Right lobe of liver (tissue), 6 donors: ENCODE measurements around the gene RIPK1. TPM values are rescaled to one million over a fixed set of nuclear protein-coding genes. Genes with fewer than 3 reads are reported as not detected.

ENCODE experiments used
- ATAC-seq, 4 donors: fragments of 200-7000 bp; cut with Tn5 transposase; one replicate each; pipeline ENCODE4 v1.9.1; 2020; ENCODE audit warnings: mild to moderate bottlenecking in 4 of 4, moderate library complexity in 4 of 4
- DNase-seq, 3 donors: peaks; one replicate each; pipeline ENCODE4 v3.0.0-alpha.2; 2020
- H3K27ac ChIP-seq, 3 donors: fragments of 200-600 bp; one replicate each; pipeline ENCODE4 v1.8.0; 2022
- H3K27me3 ChIP-seq, 2 donors: fragments of 200-600 bp; one replicate each; pipeline ENCODE4 v1.8.0; 2022
- H3K36me3 ChIP-seq, 4 donors: fragments of 200-600 bp; sonication (generic) in 1 of 4; one replicate each; pipeline versions ENCODE4 v1.5.1 to v1.8.0; 2017 to 2022; ENCODE audit warnings: control low read depth in 1 of 4
- H3K4me1 ChIP-seq, 4 donors: fragments of 200-600 bp; sonication (generic) in 1 of 4; one replicate each; pipeline versions ENCODE4 v1.5.1 to v1.8.0; 2017 to 2022; ENCODE audit warnings: control low read depth in 1 of 4
- H3K4me3 ChIP-seq, 3 donors: fragments of 200-600 bp; one replicate each; pipeline ENCODE4 v1.8.0; 2022
- H3K9me3 ChIP-seq, 4 donors: fragments of 200-600 bp; sonication (generic) in 1 of 4; one replicate each; pipeline versions ENCODE4 v1.5.1 to v1.8.0; 2017 to 2022; ENCODE audit warnings: control low read depth in 1 of 4
- POLR2A ChIP-seq: fragments of 450-650 bp; IDR thresholded peaks from one replicate; pipeline ENCODE4 v1.6.1; 2017; ENCODE audit warnings: antibody characterized with exemption, mild to moderate bottlenecking
- WGBS: methylation state at CpG from one replicate; pipeline ENCODE4 v1.1.6; 2018; ENCODE audit warnings: low coverage, low lambda C conversion rate; ENCODE audit not compliant: insufficient coverage; ENCODE audit errors: missing lambda C conversion rate; 5-methylcytosine and 5-hydroxymethylcytosine counted together
- intact Hi-C, 2 donors: fragments of 100-400 bp; cut with DNase I; formaldehyde crosslinking; loops; one replicate each; pipeline versions ENCODE4 v1.11.2 to v1.14.1; 2022
- total RNA-seq, 6 experiments: library from RNA; depleted of rRNA in 2 of 6; stranded (reverse); fragments of >200 nt in 2 of 6; fragmentation: NEBNext Ultra II Directional in 3 of 6; extraction: Animal tissue kit (Norgen Biotek cat#: 25700) in 3 of 6; gene quantifications; one replicate each; pipeline versions ENCODE4 v1.1.0 to v1.2.4, GENCODE V29; 2016 to 2023
- TF ChIP-seq, protein P1 (sequence below), 4 donors: fragments of 200-600 bp in 3 of 4; fragments of 450-650 bp in 1 of 4; IDR thresholded peaks; one replicate each; pipeline versions ENCODE4 v1.5.1 to v1.8.0; 2016 to 2022; ENCODE audit warnings: antibody characterized with exemption in 4 of 4, mild to moderate bottlenecking in 2 of 4
- donor health status: DM: no; HTN: yes; CAD: no.
- donor health status: DM: no; HTN: no; CAD: no.
- donor health status: DM: no; HTN: no; CAD: no.
- donor health status: DM: no; HTN: yes; CAD: no.
- donor health status: DM: no; HTN: yes; CAD: no.

The RIPK1 gene
- total RNA-seq, 6 experiments from 2014 or later: 13.9 to 17.6 (median 16.6) TPM

GRCh38 chr6:3114377-3114776, 46.1 kb downstream of the RIPK1 start:
- no peak overlapping the region for H3K4me3 ChIP-seq
- ATAC-seq (no peak), DNase-seq (no peak)
- no peaks in the 10 kb centered on the region for H3K9me3 ChIP-seq
- WGBS: 100% methylated on average over 2 of the region's 6 CpGs
- H3K36me3 ChIP-seq: peaks cover 0 to 50% (median 21%) of the 10 kb centered on the region in 4 donors
- TF ChIP-seq, protein P1, sequence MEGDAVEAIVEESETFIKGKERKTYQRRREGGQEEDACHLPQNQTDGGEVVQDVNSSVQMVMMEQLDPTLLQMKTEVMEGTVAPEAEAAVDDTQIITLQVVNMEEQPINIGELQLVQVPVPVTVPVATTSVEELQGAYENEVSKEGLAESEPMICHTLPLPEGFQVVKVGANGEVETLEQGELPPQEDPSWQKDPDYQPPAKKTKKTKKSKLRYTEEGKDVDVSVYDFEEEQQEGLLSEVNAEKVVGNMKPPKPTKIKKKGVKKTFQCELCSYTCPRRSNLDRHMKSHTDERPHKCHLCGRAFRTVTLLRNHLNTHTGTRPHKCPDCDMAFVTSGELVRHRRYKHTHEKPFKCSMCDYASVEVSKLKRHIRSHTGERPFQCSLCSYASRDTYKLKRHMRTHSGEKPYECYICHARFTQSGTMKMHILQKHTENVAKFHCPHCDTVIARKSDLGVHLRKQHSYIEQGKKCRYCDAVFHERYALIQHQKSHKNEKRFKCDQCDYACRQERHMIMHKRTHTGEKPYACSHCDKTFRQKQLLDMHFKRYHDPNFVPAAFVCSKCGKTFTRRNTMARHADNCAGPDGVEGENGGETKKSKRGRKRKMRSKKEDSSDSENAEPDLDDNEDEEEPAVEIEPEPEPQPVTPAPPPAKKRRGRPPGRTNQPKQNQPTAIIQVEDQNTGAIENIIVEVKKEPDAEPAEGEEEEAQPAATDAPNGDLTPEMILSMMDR (IDR thresholded peaks at IDR 0.05): no peak
- no peak for TF ChIP-seq POLR2A
- intact Hi-C loops: no loop called here
- peaks cover 0 to 7% (median 0%) of the 10 kb centered on the region in 4 donors for H3K4me1 ChIP-seq
- H3K27me3 ChIP-seq: no peaks in the 10 kb centered on the region
- no peak overlapping the region for H3K27ac ChIP-seq

GRCh38 chr6:3117912-3118352, 49.6 kb downstream of the RIPK1 start:
- no peaks in the 10 kb centered on the region for H3K27me3 ChIP-seq
- peaks cover 0 to 40% (median 5%) of the 10 kb centered on the region in 4 donors for H3K4me1 ChIP-seq
- TF ChIP-seq, protein P1 (IDR thresholded peaks at IDR 0.05): no peak
- TF ChIP-seq POLR2A: no peak
- WGBS: 5% methylated on average over 7 of the region's 8 CpGs
- DNase-seq (no peak), ATAC-seq (no peak)
- peak overlapping the region; percentile 84 to 89 (median 86) for H3K4me3 ChIP-seq
- H3K9me3 ChIP-seq: no peaks in the 10 kb centered on the region
- H3K27ac ChIP-seq: peak overlapping the region; percentile 85 to 95 (median 88)
- intact Hi-C loops: no loop called here
- peaks cover 0 to 24% (median 9%) of the 10 kb centered on the region in 4 donors for H3K36me3 ChIP-seq

GRCh38 chr6:3118353-3119039, 50.2 kb downstream of the RIPK1 start, which contains the start of gene BPHL:
Gene BPHL (plus strand): TSS chr6:3118711. CDS start chr6:3118741, 30 bp downstream.
- Histone ChIP-seq H3K27me3 (no peaks in the 10 kb centered on the region), H3K27ac (peak within 1 kb of the TSS; percentile 85 to 95 (median 88))
- 0% methylated on average over 4 of the region's 89 CpGs for WGBS

GRCh38 chr6:3119040-3119723, 50.9 kb downstream of the RIPK1 start:
- no peak for TF ChIP-seq POLR2A
- TF ChIP-seq, protein P1 (IDR thresholded peaks at IDR 0.05): no peak
- Histone ChIP-seq H3K36me3 (peaks cover 0 to 12% (median 6%) of the 10 kb centered on the region in 4 donors), H3K27ac (peak overlapping the region; percentile 85 to 95 (median 88)), H3K4me1 (peaks cover 0 to 47% (median 5%) of the 10 kb centered on the region in 4 donors), H3K27me3 (no peaks in the 10 kb centered on the region), H3K9me3 (no peaks in the 10 kb centered on the region), H3K4me3 (peak overlapping the region; percentile 84 to 89 (median 86))
- ATAC-seq (peak; percentile 50 to 63 (median 62)), DNase-seq (peak in 1 of 3 donors; percentile 75)
- WGBS: 14% methylated on average over 15 of the region's 19 CpGs
- intact Hi-C loops: no loop called here

More at GRCh38 chr6:3118353-3119039, 50.2 kb downstream of the RIPK1 start, which contains the start of gene BPHL:
- peak within 1 kb of the TSS; percentile 84 to 89 (median 86) for H3K4me3 ChIP-seq
- TF ChIP-seq POLR2A: peak; percentile 88
- TF ChIP-seq, protein P1 (IDR thresholded peaks at IDR 0.05): peak in 1 of 4 donors; percentile 15
- no peaks in the 10 kb centered on the region for H3K9me3 ChIP-seq
- ATAC-seq (peak; percentile 91 to 96 (median 92)), DNase-seq (peak; percentile 100)
- intact Hi-C loops: no loop called here
- H3K4me1 ChIP-seq: peaks cover 0 to 45% (median 5%) of the 10 kb centered on the region in 4 donors
- peaks cover 0 to 19% (median 6%) of the 10 kb centered on the region in 4 donors for H3K36me3 ChIP-seq
